HG02678 (cell line): ENCODE measurements around the gene DMRTA2.
A peak's percentile ranks its signal among the peaks of the same experiment; 100 is the strongest.
"Not testable (repeated sequence)": the region's sequence is repeated elsewhere in the genome, so short reads cannot be mapped to it uniquely, and the experiment has no call there.

Source experiments
- ATAC-seq: cut with Tn5 transposase; IDR thresholded peaks from one replicate; pipeline ENCODE4 v1.9.1; 2021; ENCODE audit warnings: mild to moderate bottlenecking, moderate library complexity; ENCODE audit not compliant: unreplicated experiment

The DMRTA2 gene

GRCh38 chr1:50393522-50394120 lies 29.6 kb downstream of the DMRTA2 start:
- ATAC-seq = no peak

GRCh38 chr1:50381551-50381950 lies 41.7 kb downstream of the DMRTA2 start:
- not testable (repeated sequence) for ATAC-seq

- ATAC-seq = no peak
Measured at GRCh38 chr1:50378770-50379169, 44.5 kb downstream of the DMRTA2 start.

GRCh38 chr1:50373532-50373931 lies 49.7 kb downstream of the DMRTA2 start:
- ATAC-seq = no peak

GRCh38 chr1:50371749-50372148 lies 51.5 kb downstream of the DMRTA2 start:
- ATAC-seq = no peak

- ATAC-seq = no peak
Measured at GRCh38 chr1:50369830-50370229, 53.4 kb downstream of the DMRTA2 start.

GRCh38 chr1:50369008-50369634 lies 54.1 kb downstream of the DMRTA2 start:
- ATAC-seq = no peak

GRCh38 chr1:50368179-50369007 lies 54.9 kb downstream of the DMRTA2 start:
- ATAC-seq = peak; percentile 58
